Osteoblast (primary cell): ENCODE data around the gene ASTN2. TPM values are rescaled to one million over a fixed set of nuclear protein-coding genes. Genes with fewer than 3 reads are reported as not detected.

Source experiments
- DNase-seq: peaks from one replicate; pipeline ENCODE4 v3.0.0; 2011; ENCODE audit warnings: low spot score, mixed read lengths; ENCODE audit not compliant: insufficient read length; ENCODE audit errors: missing footprints
- H2AFZ ChIP-seq: 2 replicates; pipeline ENCODE4 v1.6.0; 2011; ENCODE audit warnings: mild to moderate bottlenecking, low read length
- H3K27ac ChIP-seq: 2 replicates; pipeline ENCODE4 v1.5.1; 2011; ENCODE audit warnings: mild to moderate bottlenecking, low read depth, low read length, moderate library complexity
- H3K27me3 ChIP-seq: 2 replicates; pipeline ENCODE4 v1.6.0; 2012; ENCODE audit warnings: mild to moderate bottlenecking, control low read depth, inconsistent platforms, low read length, moderate library complexity; ENCODE audit not compliant: insufficient read depth
- H3K36me3 ChIP-seq: 2 replicates; pipeline ENCODE4 v1.5.1; 2011; ENCODE audit warnings: mild to moderate bottlenecking, low read length, control low read depth, moderate library complexity; ENCODE audit not compliant: insufficient read depth
- H3K4me1 ChIP-seq: 2 replicates; pipeline ENCODE4 v1.5.1; 2011; ENCODE audit warnings: mild to moderate bottlenecking, low read length, control low read depth, moderate library complexity; ENCODE audit not compliant: insufficient read depth
- H3K4me2 ChIP-seq: 2 replicates; pipeline ENCODE4 v1.6.0; 2011; ENCODE audit warnings: mild to moderate bottlenecking, low read length; ENCODE audit not compliant: insufficient read depth
- H3K4me3 ChIP-seq: fragments of 200-600 bp; sonication (generic); 3 replicates; pipeline ENCODE4 v1.5.1; 2012; ENCODE audit warnings: mild to moderate bottlenecking, low read length, inconsistent platforms; ENCODE audit not compliant: insufficient read depth
- H3K79me2 ChIP-seq: 2 replicates; pipeline ENCODE4 v1.6.0; 2012; ENCODE audit warnings: mild to moderate bottlenecking, low read length, control low read depth, inconsistent platforms; ENCODE audit not compliant: insufficient read depth
- H3K9me3 ChIP-seq: 2 replicates; pipeline ENCODE4 v1.5.1; 2011; ENCODE audit warnings: low read depth, low read length, control low read depth
- H4K20me1 ChIP-seq: 2 replicates; pipeline ENCODE4 v1.6.0; 2012; ENCODE audit warnings: mild to moderate bottlenecking, low read length, control low read depth; ENCODE audit not compliant: insufficient read depth
- CTCF ChIP-seq: IDR thresholded peaks from 2 replicates; pipeline ENCODE4 v1.5.1; 2011; ENCODE audit warnings: mild to moderate bottlenecking, low read depth, low read length, moderate library complexity; ENCODE audit errors: extremely low read depth
- total RNA-seq: library from RNA; depleted of rRNA; stranded (reverse); fragments of >200 nt; gene quantifications from 2 replicates; pipeline ENCODE4 v1.2.3, GENCODE V29; 2012

Gene ASTN2
- total RNA-seq, 1 donor: 4.7 TPM

- TF ChIP-seq CTCF: no peak
- no peak overlapping the region for H3K4me3 ChIP-seq
- no peaks in the 10 kb centered on the region for H3K9me3 ChIP-seq
- no peak for DNase-seq
- H3K27me3 ChIP-seq: peaks cover 2% of the 10 kb centered on the region
- H3K4me1 ChIP-seq: no peaks in the 10 kb centered on the region
- H3K79me2 ChIP-seq: no peaks in the 10 kb centered on the region
- no peaks in the 10 kb centered on the region for H3K36me3 ChIP-seq
- no peak overlapping the region for H3K27ac ChIP-seq
- no peak overlapping the region for H3K4me2 ChIP-seq
- H2AFZ ChIP-seq: no peak overlapping the region
- H4K20me1 ChIP-seq: no peaks in the 10 kb centered on the region
Measured at GRCh38 chr9:116733010-116733641, 681.7 kb downstream of the ASTN2 start.

- no peak for DNase-seq
- Histone ChIP-seq H3K9me3 (no peaks in the 10 kb centered on the region), H4K20me1 (no peaks in the 10 kb centered on the region)
Measured at GRCh38 chr9:116726602-116727001, 688.3 kb downstream of the ASTN2 start.

GRCh38 chr9:116724123-116724522 is 690.7 kb downstream of the ASTN2 start:
- Histone ChIP-seq H4K20me1 (no peaks in the 10 kb centered on the region), H3K79me2 (no peaks in the 10 kb centered on the region), H3K36me3 (no peaks in the 10 kb centered on the region), H3K4me1 (no peaks in the 10 kb centered on the region), H3K4me3 (no peak overlapping the region), H3K27ac (no peak overlapping the region), H2AFZ (no peak overlapping the region), H3K4me2 (no peak overlapping the region), H3K27me3 (no peaks in the 10 kb centered on the region), H3K9me3 (no peaks in the 10 kb centered on the region)
- no peak for DNase-seq
- TF ChIP-seq CTCF: no peak

More at GRCh38 chr9:116726602-116727001, 688.3 kb downstream of the ASTN2 start:
- Histone ChIP-seq H3K36me3 (no peaks in the 10 kb centered on the region), H3K4me1 (no peaks in the 10 kb centered on the region), H3K4me3 (no peak overlapping the region), H2AFZ (no peak overlapping the region), H3K27me3 (no peaks in the 10 kb centered on the region), H3K27ac (no peak overlapping the region), H3K4me2 (no peak overlapping the region), H3K79me2 (no peaks in the 10 kb centered on the region)
- no peak for TF ChIP-seq CTCF

GRCh38 chr9:116721944-116722343 is 692.9 kb downstream of the ASTN2 start:
- Histone ChIP-seq H3K79me2 (no peaks in the 10 kb centered on the region), H4K20me1 (no peaks in the 10 kb centered on the region), H3K9me3 (no peaks in the 10 kb centered on the region), H3K27ac (no peak overlapping the region), H3K4me1 (no peaks in the 10 kb centered on the region), H3K4me2 (no peak overlapping the region), H3K27me3 (no peaks in the 10 kb centered on the region), H2AFZ (no peak overlapping the region), H3K36me3 (no peaks in the 10 kb centered on the region), H3K4me3 (no peak overlapping the region)
- DNase-seq: no peak
- no peak for TF ChIP-seq CTCF
